GM18520 (cell line): ENCODE measurements around the gene SETBP1.

ENCODE experiments used
- ATAC-seq: cut with Tn5 transposase; IDR thresholded peaks from one replicate; pipeline ENCODE4 v1.9.1; 2021; ENCODE audit not compliant: unreplicated experiment

Gene SETBP1

DNA sequence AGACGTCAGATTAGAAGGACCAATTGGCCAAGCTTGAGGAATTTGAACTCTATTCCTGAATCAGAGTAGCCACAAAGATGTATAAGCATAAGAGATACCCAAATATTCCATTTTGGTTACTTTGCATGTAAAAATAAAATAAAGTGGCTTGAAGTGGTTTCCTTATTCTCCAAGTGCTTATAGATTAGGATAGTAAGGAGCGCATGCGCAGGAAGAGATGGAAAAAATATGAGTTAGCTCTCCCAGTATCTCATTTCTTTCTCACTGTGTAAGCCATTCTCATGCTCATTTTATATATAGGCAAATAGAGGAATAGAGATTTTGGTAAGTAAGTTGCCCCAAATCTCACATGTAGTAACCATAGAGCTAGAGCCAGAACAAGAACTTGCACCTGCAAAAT is 241.3 kb downstream of the SETBP1 start:
- ATAC-seq: no peak

DNA sequence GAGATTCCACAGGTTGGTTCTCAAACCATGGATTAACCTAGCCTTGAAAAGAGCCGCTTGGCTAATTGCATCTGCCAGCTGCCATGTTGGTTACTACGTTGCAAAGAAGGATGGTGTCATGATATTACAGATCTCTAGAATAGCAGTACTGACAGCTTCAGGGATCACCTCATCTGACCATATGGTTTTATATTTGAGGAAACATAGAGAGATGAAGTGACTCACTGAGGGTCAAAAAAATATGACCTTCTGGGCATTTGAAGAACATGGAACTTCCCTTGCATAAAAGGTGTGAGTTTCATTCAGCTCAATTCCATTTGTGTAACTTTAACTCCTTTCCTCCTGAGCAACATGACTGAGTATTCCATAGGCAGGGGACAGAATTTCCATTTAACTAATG is 242.3 kb downstream of the SETBP1 start:
- ATAC-seq: peak; percentile 34

DNA sequence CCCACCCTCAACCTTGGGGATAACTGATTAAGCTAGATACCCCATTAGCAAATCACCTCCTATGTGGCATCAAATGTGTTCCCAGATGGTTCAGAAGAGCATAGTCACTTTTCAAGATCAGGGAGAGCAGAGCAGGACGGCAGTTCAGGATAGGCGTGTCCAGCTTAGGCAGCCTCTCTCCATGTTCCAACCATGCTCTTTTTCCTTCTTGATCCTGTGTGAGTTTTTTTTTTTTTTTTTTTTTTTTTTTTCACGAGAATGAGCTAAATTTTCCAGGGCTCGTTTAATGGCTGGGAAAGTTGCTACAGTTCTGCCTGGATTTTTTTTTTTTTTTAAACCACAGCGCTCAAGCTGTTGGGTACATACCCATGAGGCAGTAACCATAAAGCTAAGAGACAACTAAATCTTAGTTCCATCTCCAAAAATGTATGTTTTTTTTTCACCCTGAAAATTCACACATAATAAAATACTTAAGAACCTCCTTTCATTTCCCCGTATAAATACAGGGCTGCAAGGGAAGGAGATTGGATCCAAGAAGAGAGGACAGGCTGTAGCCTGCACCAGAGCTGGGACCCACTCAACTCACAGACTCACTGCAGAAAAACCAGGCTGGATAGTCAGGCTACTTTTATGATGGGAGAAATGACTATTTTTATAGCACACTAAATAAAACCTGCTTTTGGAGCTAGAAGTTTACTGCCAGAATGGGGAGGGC is 244.3 kb downstream of the SETBP1 start:
- ATAC-seq: no peak

DNA sequence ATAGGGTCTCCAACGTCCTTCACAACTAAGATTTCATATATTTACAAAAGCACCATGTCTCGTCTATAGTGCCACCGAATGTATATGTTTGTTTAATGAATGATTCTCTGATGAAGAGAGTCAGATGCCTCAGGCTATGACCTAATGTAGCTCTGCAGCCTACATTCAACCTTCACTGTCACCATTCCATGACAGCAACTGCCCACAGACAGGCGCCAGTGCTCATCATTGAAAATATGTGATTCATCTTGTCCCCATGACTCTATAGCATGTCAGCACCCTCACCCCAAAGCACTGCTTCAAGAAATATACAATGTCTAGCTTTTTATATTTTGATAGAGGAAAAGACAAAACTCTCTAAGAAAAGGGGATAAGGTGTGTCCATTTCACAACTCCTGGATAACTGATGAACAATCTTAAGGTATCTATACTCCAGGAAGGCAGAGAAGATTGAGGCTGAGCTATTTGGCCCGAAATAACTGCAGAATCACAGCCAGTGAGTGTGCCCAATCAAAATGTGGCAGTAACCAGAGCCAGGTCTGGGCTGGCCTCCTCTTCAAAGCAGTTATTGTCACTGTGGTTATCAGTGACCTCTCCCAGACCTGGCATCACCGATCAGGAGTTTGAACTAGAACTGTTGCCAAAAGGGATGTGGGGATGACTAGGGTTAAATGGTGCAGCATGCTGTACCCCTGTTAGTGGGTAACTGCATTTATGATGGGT is 246.6 kb downstream of the SETBP1 start:
- no peak for ATAC-seq

DNA sequence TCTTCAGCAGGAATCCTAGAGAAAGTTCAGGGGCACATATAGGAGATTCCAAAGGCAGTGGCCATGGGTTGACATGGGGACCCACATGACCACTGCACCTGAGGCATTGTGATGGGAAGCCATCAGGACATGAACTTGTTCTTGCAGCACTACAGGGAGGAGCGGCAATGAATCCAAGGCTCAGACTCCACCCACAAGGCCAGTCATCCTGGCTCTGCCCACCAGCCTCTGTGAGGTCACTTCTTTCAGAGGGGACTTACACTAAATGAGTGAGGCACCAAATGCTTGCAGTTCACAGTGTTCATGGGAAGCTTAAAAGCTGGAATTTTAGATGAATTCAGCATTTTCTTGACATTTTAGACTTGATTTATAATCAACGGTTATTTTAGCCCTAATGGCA is 254.2 kb downstream of the SETBP1 start:
- no peak for ATAC-seq

DNA sequence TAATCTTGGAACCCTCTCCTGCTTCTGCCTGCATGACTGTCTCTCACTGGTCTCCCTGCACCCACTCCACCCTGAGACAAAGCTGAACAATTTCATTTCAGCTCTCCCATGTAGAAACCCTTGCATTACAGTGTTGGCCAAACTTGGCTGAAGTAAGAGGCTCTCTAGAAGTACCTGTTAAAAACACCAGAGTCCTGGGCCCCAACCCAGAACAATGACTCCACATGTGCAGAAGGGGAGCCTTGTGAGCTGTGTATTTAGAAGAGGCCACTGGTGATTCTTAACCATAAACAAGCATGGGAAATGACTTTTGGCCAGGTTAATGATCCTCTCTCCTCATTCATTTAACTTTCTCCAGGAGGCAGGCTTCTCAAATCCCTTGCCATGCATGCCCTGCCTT is 254.8 kb downstream of the SETBP1 start:
- no peak for ATAC-seq

DNA sequence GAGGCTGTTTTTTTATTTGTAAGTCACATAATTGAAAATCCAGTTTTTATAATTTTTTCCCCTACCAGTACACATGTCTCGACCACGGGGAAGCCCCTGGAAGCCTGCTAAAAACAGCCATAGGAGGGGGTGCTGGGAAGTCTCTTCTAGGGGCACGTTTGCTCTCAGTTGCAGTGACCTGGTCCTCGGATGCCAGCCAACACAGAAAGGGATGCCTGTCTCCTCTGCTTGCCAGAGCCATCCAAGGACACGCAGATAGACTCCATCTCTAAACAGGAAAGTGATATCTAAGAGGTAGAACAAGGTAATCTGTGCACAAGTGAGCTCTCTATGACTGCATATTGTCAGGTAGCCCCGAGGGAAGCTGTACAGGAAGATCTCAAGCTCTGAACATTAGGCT is 255.8 kb downstream of the SETBP1 start:
- ATAC-seq: no peak

DNA sequence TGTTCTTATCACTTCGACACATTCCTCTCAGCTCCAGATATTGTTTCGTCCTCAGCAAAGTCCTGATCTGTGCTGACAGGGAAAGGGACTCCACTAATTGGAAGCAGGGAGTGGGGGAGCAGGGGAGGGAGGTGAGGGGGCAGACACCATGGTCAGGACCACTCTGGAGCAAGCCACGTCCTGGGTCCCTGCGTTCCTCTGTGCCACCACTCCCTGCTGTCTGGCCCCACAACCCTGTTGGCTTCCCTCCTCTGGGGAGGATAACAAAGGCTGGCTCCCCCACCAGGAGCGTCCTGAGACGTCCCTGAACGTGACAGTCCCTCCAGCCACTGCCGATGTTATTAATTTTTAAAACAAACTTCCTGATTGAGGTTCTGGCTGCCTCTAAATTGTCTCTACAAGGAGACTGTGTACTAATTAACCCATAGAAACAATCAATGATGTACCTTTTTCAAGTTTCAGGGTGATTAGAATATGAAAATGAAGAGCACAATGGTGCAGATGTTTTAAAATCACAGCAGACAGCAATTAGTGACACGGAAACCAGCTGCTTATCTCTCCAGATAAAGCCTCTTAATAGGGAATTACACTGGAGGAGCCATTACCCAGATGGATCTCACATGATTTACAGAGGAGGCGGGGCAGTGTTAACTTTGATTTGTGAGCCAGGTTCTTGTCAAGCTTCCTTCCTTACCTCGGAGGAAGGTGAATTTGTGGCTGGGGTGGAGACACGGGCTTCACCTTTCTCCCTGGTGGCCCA is 257.5 kb downstream of the SETBP1 start:
- ATAC-seq: no peak

DNA sequence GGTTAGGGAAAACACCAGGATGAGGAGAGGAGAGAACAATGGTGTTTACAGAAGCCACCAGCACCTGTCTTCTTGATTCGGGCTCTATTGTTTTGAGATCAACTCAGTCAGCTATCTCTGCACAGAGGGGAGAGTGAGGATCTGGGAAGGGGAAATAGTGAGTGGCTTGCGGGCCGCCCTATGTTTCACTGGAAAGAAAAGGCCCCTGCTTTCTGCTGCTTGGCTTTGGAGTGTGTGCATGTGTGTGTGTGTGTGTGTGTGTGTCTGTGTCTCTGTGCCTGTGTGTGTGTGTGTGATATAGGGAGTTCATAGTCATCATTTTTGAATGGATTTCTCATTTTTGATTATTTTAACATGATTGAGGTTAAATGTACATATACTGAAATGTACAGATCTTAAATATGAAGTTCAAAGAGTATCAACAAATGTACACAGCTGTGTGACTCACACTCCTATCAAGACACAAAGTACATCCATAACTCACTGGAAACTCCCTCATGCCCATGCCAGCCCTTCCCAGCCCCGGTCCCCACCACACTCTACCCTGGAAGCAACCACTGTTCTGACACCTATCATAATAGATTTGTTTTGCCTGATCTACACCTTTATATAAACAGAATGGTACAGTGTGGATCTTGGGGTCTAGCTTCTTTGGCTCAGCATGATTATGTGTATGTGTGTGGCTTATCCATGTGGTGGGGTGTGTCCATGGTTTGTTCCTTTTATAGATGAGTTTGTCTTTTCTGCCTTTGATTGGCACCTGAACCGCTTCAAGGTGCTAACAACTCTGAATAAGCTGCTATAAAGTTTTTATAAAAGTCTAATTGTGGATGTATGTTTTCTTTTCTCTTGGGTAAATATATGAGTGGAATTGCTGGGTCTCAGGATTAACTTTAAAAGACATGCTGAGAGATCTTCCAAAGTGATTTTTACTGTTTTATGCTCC is 258.3 kb downstream of the SETBP1 start:
- no peak for ATAC-seq

DNA sequence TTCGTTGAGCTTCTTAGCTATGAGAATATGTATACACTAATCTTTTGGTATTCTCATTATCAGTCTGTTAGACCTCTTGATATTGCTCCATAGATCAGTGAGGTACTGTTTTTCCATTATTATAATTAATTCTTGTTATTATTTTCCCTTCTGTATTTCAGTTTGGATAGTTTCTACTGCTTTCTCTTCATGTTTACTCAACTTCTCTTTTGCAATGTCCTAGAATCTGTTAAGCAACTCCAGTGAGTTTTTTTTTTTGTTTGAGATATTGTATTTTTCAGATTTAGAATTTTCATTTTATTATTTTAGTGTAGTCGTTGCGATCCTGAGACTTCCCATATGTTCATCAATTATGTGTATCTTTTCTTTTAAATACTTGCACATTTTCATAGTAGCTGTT is 260.8 kb downstream of the SETBP1 start:
- no peak for ATAC-seq

DNA sequence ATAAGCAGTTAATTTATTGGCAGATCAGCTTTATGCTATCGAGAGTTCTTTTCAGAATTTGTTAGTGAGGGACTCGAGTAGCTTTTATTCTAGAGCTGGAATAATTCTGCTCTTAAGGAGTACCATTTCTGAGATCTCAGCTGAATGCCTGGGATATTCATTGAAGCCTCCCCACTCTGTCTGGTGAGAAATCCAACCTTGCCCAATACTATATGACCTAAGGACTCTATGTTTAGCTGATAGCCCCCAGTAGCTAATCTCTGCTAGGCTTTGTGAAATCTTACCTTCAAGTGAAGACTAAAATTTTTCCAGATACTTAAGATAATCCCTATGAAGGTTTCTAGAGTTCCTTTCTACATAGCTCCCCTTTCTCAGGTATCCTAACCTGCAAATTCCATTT is 261.4 kb downstream of the SETBP1 start:
- no peak for ATAC-seq

DNA sequence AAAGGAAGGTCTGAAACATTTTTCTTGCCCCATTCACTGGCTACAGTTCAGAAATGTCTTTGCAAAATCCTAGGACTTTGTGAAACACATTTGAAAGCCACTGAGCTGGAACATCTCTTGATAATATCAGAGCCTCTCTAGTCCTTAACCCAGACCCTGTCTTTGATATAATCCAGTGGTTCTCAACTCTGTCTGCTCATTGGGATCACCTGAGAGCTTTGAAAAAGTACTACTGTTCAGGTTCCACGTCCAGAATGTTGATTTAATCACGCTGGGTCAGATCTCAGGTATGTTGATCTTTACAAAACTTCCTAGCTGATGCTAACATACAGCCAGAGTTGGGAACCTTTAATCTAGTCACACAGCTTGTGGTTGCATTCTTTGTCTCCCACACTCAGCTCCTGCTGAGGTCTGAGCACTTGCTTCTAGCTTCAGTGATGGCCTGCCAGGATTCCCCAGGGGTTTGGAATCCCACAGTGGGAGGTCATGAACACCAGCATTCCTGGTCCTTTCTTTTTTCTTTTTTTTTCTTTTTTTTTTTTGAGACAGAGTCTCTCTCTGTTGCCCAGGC is 262.7 kb downstream of the SETBP1 start:
- no peak for ATAC-seq

DNA sequence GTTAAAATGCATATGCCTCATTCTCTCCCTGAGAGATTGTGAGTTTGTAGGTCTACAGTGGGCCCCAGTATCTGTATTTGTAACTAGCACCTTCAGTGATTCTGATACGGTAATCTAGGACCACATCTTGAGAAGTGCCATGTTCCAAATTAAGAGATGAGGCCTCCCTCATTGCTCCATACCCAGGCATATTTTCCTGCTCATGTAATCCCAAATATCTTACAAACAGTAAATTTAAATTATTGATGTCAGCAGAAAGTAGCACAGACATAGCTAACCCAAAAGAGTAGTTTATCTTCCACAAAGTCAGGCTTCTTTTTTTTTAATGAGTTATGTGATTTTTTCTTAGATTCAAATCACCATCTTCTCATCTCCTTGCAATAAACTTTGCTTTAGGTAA is 263.8 kb downstream of the SETBP1 start:
- no peak for ATAC-seq

DNA sequence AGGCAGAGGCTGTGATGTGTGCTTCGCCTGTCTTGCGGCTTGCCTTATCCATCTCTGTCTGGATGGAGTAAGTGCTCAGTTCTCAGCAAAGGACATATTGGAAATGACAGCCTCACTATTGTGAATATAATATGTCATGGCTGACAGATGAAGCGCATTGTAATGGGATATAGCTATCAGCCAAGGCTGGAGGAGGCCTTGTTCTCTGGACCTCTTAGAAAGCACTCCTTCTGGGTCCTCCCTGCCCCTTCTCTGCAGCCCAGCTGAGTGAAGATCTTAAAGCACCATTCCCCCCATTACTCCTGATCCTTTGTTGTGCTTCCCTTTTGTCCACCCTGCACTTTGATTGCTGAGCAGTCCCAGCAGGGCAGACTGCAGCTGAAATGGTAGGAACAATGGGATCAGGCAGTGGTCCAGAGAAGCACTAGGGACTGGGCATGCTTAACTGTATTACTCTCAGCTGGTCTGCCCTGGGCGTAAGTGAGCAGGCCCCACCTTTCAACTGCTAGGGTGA is 265.3 kb downstream of the SETBP1 start:
- ATAC-seq: no peak

DNA sequence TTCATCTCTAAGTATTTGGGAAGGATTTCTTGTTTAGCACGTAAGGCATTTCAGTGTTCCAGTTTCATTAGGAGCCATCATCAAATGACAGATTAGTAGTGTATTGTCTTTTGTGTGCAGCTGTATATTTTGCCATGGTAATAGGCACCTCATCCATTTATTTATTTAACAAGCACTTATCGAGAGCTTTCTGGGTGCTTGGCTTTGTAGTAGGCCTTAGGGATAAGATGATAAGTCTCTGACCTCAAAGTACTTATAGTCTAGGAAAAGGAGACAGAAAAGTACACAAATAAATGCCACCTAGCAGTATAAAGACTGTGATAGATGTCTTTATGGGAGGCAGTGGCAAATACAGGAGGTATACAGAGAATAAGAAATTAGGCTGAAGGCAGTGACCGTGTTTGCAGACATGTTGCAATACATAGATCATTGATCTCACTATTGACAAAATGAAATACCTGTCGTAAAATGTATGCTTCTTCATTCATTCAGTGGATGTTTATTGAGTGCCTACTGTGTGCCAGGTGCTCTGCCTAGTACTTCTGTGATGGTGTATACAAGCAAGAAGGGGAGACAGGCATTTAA is 265.9 kb downstream of the SETBP1 start:
- no peak for ATAC-seq

DNA sequence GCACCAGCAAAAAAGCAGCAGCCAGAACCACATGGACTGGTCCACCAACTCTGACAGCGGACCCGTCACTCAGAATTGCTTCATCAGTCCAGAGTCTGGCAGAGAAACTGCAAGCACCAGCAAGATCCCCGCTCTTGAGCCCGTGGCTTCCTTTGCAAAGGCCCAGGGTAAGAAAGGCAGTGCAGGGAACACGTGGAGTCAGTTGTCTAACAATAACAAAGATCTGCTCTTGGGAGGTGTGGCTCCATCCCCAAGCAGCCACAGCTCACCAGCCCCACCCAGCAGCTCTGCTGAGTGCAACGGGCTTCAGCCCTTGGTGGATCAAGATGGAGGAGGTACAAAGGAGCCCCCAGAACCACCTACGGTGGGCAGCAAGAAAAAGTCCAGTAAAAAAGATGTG is 269.3 kb downstream of the SETBP1 start:
- ATAC-seq: no peak

DNA sequence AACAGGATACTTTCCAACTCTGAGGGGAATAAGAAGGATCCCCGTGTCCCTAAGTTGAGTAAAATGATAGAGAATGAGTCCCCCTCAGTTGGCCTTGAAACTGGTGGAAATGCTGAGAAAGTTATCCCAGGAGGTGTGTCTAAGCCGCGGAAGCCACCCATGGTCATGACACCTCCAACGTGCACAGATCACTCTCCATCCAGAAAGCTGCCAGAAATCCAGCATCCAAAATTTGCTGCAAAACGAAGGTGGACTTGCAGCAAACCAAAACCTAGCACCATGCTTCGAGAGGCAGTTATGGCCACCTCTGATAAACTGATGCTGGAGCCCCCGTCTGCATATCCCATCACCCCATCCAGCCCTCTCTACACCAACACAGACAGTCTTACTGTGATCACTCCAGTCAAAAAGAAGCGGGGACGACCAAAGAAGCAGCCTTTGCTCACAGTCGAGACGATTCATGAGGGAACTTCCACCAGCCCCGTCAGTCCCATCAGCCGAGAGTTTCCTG is 270.1 kb downstream of the SETBP1 start:
- ATAC-seq: no peak

DNA sequence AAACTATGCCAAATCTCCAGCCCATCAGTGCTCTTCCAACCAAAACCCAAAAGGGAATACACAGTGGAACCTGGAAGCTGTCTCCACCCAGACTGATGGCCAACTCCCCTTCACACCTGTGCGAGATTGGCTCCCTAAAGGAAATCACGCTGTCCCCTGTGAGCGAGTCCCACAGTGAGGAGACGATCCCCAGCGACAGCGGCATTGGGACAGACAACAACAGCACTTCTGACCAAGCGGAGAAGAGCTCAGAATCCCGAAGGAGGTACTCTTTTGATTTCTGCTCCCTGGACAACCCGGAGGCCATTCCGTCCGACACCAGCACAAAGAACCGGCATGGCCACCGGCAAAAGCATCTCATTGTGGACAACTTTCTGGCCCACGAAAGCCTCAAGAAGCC is 271.1 kb downstream of the SETBP1 start:
- ATAC-seq: no peak

DNA sequence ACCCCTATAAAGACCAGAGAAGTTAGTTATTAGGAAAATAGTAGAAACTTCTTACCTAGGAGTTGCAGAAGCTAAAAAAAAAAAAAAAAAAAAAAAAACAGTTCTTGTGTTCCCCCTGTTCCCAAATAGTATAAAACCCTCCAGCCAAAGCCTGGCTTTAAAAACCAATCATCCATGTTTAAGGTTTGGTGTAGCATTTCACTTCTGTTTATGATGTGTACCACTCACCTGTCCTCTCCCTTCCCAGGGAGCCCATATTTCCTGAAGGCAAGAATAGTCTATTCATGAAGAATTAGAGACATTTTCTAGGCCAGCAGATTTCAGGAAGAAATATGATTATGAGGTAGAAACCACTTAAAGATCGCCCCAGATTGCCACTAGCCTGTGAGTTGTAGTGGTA is 273.6 kb downstream of the SETBP1 start:
- ATAC-seq: no peak

DNA sequence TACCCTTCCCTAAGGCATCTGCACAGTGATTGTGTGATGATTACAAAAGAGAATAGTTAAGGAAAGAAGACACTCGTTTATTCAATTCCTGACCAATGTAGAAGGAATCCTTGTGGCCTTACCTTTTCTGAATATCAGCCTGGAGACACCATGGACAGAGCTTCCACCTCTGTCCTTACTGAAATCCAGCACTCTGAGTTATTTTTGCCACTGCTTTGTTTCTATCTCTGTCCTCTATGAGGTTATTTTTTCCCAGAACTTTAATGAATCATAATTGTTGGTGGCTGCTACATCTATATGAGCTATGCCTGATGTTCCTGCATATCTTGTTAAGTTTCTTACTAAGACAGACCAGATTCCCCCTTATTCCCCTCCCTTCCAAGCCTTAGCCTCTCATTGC is 275.1 kb downstream of the SETBP1 start:
- ATAC-seq: no peak
